ENCODE data around the gene DGKB.

DNA sequence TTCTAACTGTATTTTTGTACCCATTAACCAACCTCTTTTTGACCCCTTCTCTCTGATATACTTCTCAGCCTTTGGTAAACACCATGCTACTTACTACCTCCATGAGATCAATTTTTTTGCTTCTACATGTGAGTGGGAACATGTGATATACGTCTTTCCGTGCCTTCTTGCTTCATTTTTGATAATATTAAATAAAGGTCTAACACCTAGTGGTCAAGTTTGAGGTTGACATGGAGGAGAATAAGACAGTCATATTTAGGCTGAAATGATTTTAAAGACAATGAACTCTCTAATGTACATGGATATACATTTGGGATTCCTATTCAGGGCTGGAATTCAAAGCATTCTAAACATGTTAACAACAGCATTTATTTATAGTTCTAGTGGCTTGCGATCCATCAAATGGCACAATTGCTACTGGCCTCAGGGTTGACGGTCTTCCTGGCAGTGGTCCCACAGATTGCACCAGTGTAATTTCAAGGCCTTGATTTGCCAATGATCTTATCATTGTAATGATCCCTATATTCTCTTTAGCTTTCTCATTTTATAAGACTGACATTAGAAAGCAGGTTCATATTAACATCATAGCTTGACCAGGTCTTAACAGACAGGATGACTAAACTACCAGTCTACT lies 597.2 kb downstream of the DGKB start:
- TF ChIP-seq, protein P1, sequence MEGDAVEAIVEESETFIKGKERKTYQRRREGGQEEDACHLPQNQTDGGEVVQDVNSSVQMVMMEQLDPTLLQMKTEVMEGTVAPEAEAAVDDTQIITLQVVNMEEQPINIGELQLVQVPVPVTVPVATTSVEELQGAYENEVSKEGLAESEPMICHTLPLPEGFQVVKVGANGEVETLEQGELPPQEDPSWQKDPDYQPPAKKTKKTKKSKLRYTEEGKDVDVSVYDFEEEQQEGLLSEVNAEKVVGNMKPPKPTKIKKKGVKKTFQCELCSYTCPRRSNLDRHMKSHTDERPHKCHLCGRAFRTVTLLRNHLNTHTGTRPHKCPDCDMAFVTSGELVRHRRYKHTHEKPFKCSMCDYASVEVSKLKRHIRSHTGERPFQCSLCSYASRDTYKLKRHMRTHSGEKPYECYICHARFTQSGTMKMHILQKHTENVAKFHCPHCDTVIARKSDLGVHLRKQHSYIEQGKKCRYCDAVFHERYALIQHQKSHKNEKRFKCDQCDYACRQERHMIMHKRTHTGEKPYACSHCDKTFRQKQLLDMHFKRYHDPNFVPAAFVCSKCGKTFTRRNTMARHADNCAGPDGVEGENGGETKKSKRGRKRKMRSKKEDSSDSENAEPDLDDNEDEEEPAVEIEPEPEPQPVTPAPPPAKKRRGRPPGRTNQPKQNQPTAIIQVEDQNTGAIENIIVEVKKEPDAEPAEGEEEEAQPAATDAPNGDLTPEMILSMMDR (IDR thresholded peaks at IDR 0.05; ENCODE audit: insufficient read depth, low read length): no peak
- TF ChIP-seq, protein P2, sequence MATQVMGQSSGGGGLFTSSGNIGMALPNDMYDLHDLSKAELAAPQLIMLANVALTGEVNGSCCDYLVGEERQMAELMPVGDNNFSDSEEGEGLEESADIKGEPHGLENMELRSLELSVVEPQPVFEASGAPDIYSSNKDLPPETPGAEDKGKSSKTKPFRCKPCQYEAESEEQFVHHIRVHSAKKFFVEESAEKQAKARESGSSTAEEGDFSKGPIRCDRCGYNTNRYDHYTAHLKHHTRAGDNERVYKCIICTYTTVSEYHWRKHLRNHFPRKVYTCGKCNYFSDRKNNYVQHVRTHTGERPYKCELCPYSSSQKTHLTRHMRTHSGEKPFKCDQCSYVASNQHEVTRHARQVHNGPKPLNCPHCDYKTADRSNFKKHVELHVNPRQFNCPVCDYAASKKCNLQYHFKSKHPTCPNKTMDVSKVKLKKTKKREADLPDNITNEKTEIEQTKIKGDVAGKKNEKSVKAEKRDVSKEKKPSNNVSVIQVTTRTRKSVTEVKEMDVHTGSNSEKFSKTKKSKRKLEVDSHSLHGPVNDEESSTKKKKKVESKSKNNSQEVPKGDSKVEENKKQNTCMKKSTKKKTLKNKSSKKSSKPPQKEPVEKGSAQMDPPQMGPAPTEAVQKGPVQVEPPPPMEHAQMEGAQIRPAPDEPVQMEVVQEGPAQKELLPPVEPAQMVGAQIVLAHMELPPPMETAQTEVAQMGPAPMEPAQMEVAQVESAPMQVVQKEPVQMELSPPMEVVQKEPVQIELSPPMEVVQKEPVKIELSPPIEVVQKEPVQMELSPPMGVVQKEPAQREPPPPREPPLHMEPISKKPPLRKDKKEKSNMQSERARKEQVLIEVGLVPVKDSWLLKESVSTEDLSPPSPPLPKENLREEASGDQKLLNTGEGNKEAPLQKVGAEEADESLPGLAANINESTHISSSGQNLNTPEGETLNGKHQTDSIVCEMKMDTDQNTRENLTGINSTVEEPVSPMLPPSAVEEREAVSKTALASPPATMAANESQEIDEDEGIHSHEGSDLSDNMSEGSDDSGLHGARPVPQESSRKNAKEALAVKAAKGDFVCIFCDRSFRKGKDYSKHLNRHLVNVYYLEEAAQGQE (IDR thresholded peaks at IDR 0.05; ENCODE audit: insufficient replicate concordance, low read depth): no peak
- TF ChIP-seq GABPA (IDR thresholded peaks at IDR 0.05; ENCODE audit: low read depth) (no peak), POLR2AphosphoS5 (IDR thresholded peaks at IDR 0.05; ENCODE audit: low read depth) (no peak)
